Activated CD4-positive, alpha-beta T cell treated with anti-CD3 and anti-CD28 coated beads for 1 hour (primary cell): ENCODE results near the gene TUFT1.
"Not testable (repeated sequence)": the region's sequence is repeated elsewhere in the genome, so short reads cannot be mapped to it uniquely, and the experiment has no call there.

Source experiments
- DNase-seq: peaks from one replicate; pipeline ENCODE4 v3.0.0-alpha.2; 2020

Gene TUFT1

GRCh38 chr1:151512801-151513625 is 27.1 kb upstream of the TUFT1 start:
- DNase-seq, result no peak

GRCh38 chr1:151513626-151514121 is 26.4 kb upstream of the TUFT1 start:
- no peak for DNase-seq

GRCh38 chr1:151514366-151514765 is 25.7 kb upstream of the TUFT1 start:
- no peak for DNase-seq

- no peak for DNase-seq
These were observed 24.8 kb upstream of the TUFT1 start for GRCh38 chr1:151515265-151515664.

GRCh38 chr1:151516031-151516511 is 24.0 kb upstream of the TUFT1 start:
- DNase-seq, result no peak

GRCh38 chr1:151518431-151518830 is 21.7 kb upstream of the TUFT1 start:
- no peak for DNase-seq

- DNase-seq, result no peak
These were observed 21.2 kb upstream of the TUFT1 start for GRCh38 chr1:151518936-151519335.

GRCh38 chr1:151519667-151520066 is 20.4 kb upstream of the TUFT1 start:
- no peak for DNase-seq

- no peak for DNase-seq
These were observed 19.8 kb upstream of the TUFT1 start for GRCh38 chr1:151520359-151520758.

GRCh38 chr1:151522427-151522826 is 17.7 kb upstream of the TUFT1 start:
- not testable (repeated sequence) for DNase-seq

GRCh38 chr1:151523326-151523725 is 16.8 kb upstream of the TUFT1 start:
- DNase-seq, result no peak

- no peak for DNase-seq
These were observed 15.4 kb upstream of the TUFT1 start for GRCh38 chr1:151524736-151525135.

GRCh38 chr1:151526735-151527525 is 13.2 kb upstream of the TUFT1 start:
- DNase-seq, result no peak

- DNase-seq, result no peak
These were observed 10.9 kb upstream of the TUFT1 start for GRCh38 chr1:151529211-151529702.

GRCh38 chr1:151529781-151530180 is 10.3 kb upstream of the TUFT1 start:
- DNase-seq, result no peak

- DNase-seq, result no peak
These were observed 9.6 kb upstream of the TUFT1 start for GRCh38 chr1:151530461-151530860.

GRCh38 chr1:151533870-151534269 is 6.2 kb upstream of the TUFT1 start:
- no peak for DNase-seq

GRCh38 chr1:151534662-151535278 is 5.3 kb upstream of the TUFT1 start:
- peak; percentile 65 for DNase-seq

GRCh38 chr1:151535326-151536271 is 4.5 kb upstream of the TUFT1 start:
- no peak for DNase-seq

- no peak for DNase-seq
These were observed 3.6 kb upstream of the TUFT1 start for GRCh38 chr1:151536499-151536898.

- no peak for DNase-seq
These were observed 3.0 kb upstream of the TUFT1 start for GRCh38 chr1:151537112-151537511.
